Pancreas (tissue), 10 donors: Measurements from ENCODE around the gene SMCHD1. TPM values are rescaled to one million over a fixed set of nuclear protein-coding genes. Genes with fewer than 3 reads are reported as not detected.

Source experiments
- ATAC-seq, 4 donors: fragments of 200-7000 bp; cut with Tn5 transposase; one replicate each; pipeline versions ENCODE4 v1.8.0 to v1.9.1; 2020; ENCODE audit warnings: mild to moderate bottlenecking in 4 of 4, moderate library complexity in 4 of 4
- DNase-seq, 6 donors: peaks; one replicate each; pipeline ENCODE4 v3.0.0-alpha.2; 2020
- FAIRE-seq: peaks from 2 replicates; lab custom pipeline; 2012; peaks lifted over from hg19 to GRCh38; lab: Jason Lieb, UNC
- H3K27ac ChIP-seq, 4 donors: fragments of 200-600 bp; sonication (generic); 1 replicate in 3 of 4; 2 replicates in 1 of 4; pipeline versions ENCODE4 v1.5.0 to v1.8.0; 2020
- H3K27me3 ChIP-seq, 4 donors: fragments of 200-600 bp; one replicate each; pipeline ENCODE4 v1.8.0; 2021
- H3K36me3 ChIP-seq, 3 donors: fragments of 200-600 bp; sonication (generic) in 1 of 3; one replicate each; pipeline versions ENCODE4 v1.5.0 to v1.8.0; 2020 to 2021
- H3K4me1 ChIP-seq, 3 donors: fragments of 200-600 bp; one replicate each; pipeline ENCODE4 v1.8.0; 2021
- H3K4me3 ChIP-seq, 4 donors: fragments of 200-600 bp; sonication (generic) in 2 of 4; one replicate each; pipeline versions ENCODE4 v1.5.0 to v1.8.0; 2020 to 2021
- H3K9me3 ChIP-seq, 4 donors: fragments of 200-600 bp; one replicate each; pipeline ENCODE4 v1.8.0; 2021
- CTCF ChIP-seq, 4 donors: fragments of 200-600 bp; sonication (generic) in 3 of 4; IDR thresholded peaks; one replicate each; pipeline versions ENCODE4 v1.5.0 to v1.8.0; 2021; ENCODE audit warnings: antibody characterized with exemption in 4 of 4
- WGBS, 2 donors: extraction: QIAGEN DNeasy Blood & Tissue Kit; methylation state at CpG; one replicate each; pipeline ENCODE4 v1.1.7; 2013; 5-methylcytosine and 5-hydroxymethylcytosine counted together
- intact Hi-C, 3 donors: fragments of 100-400 bp; cut with DNase I; formaldehyde crosslinking; loops; one replicate each; pipeline versions ENCODE4 v1.11.1 to v1.14.2; 2022
- polyA plus RNA-seq, 2 donors: library from polyadenylated mRNA; stranded (reverse); fragments of 200-250 nt; gene quantifications; one replicate each; pipeline ENCODE4 v1.2.3, GENCODE V29; 2013
- total RNA-seq, 6 donors: library from RNA; stranded (reverse); fragmentation: NEBNext Ultra II Directional in 4 of 6; extraction: Animal tissue kit (Norgen Biotek cat#: 25700) in 4 of 6; gene quantifications; one replicate each; pipeline versions ENCODE4 v1.2.1 to v1.2.4, GENCODE V29; 2021 to 2023
- donor health status: healthy with polysubstance abuse.
- donor health status: DM: no; HTN: no; CAD: no; lungs with moderate emphysema.
- donor health status: DM: no; HTN: no; CAD: no.
- donor health status: control.
- donor health status: control.
- donor health status: Bipolar disorder and iron deficiency.
- donor health status: DM: yes; HTN: yes; CAD: no.
- donor health status: DM: no; HTN: no; CAD: no.
- donor health status: DM: no; HTN: no; CAD: no.
- donor health status: DM: yes; HTN: yes; CAD: no.

The SMCHD1 gene
- total and polyA plus RNA-seq, 8 donors: 6.6 to 32.7 (median 25.2) TPM

GRCh38 chr18:2707551-2708168 lies 52.1 kb downstream of the SMCHD1 start:
- H3K4me3 ChIP-seq: no peak overlapping the region
- intact Hi-C loops: no loop called here
- 80 to 82% methylated on average over 2 of the region's 2 CpGs for WGBS, 2 donors
- TF ChIP-seq CTCF (IDR thresholded peaks at IDR 0.05): no peak
- H3K36me3 ChIP-seq: peaks cover 2 to 60% (median 5%) of the 10 kb centered on the region in 3 donors
- FAIRE-seq (no peak), ATAC-seq (no peak), DNase-seq (no peak)
- H3K9me3 ChIP-seq: no peaks in the 10 kb centered on the region
- H3K4me1 ChIP-seq: no peaks in the 10 kb centered on the region
- H3K27ac ChIP-seq: no peak overlapping the region
- no peaks in the 10 kb centered on the region for H3K27me3 ChIP-seq

GRCh38 chr18:2709316-2709715 lies 53.8 kb downstream of the SMCHD1 start:
- Histone ChIP-seq H3K9me3 (no peaks in the 10 kb centered on the region), H3K4me3 (no peak overlapping the region), H3K36me3 (peaks cover 0 to 55% (median 9%) of the 10 kb centered on the region in 3 donors), H3K4me1 (peaks cover 0 to 5% (median 0%) of the 10 kb centered on the region in 3 donors), H3K27ac (no peak overlapping the region), H3K27me3 (no peaks in the 10 kb centered on the region)
- DNase-seq: no peak
- no peak for TF ChIP-seq CTCF (IDR thresholded peaks at IDR 0.05)
- no peak for ATAC-seq
- WGBS, 2 donors: 72 to 73% methylated on average over 4 of the region's 4 CpGs
- intact Hi-C loops: no loop called here
- no peak for FAIRE-seq

GRCh38 chr18:2714140-2714539 lies 58.6 kb downstream of the SMCHD1 start:
- ATAC-seq: no peak
- H3K27ac ChIP-seq: no peak overlapping the region
- no peaks in the 10 kb centered on the region for H3K9me3 ChIP-seq
- no peaks in the 10 kb centered on the region for H3K27me3 ChIP-seq
- peaks cover 2 to 43% (median 16%) of the 10 kb centered on the region in 3 donors for H3K36me3 ChIP-seq
- H3K4me1 ChIP-seq: peaks cover 0 to 5% (median 0%) of the 10 kb centered on the region in 3 donors
- no peak for TF ChIP-seq CTCF (IDR thresholded peaks at IDR 0.05)
- no peak overlapping the region for H3K4me3 ChIP-seq
- no peak for DNase-seq
- FAIRE-seq: peak; percentile 41
- intact Hi-C loops: no loop called here

- TF ChIP-seq CTCF (IDR thresholded peaks at IDR 0.05): no peak
- intact Hi-C loops: no loop called here
- WGBS, 2 donors: 94 to 96% methylated on average over 3 of the region's 3 CpGs
- ATAC-seq: no peak
- Histone ChIP-seq H3K27me3 (no peaks in the 10 kb centered on the region), H3K4me3 (no peak overlapping the region), H3K27ac (no peak overlapping the region), H3K9me3 (no peaks in the 10 kb centered on the region), H3K4me1 (peaks cover 0 to 5% (median 0%) of the 10 kb centered on the region in 3 donors), H3K36me3 (peaks cover 2 to 40% (median 16%) of the 10 kb centered on the region in 3 donors)
- FAIRE-seq: no peak
- DNase-seq: no peak
These were observed 60.5 kb downstream of the SMCHD1 start for GRCh38 chr18:2715990-2716389.
